Measurements from ENCODE around the gene DNAH3.
A peak's percentile ranks its signal among the peaks of the same experiment; 100 is the strongest.

Gene DNAH3

GRCh38 chr16:20916942-20917341 is 233.7 kb downstream of the DNAH3 start:
- no peak overlapping the region for H3K4me3 ChIP-seq (ENCODE audit: low read depth, low read length)

GRCh38 chr16:20916289-20916688 is 234.4 kb downstream of the DNAH3 start:
- H3K4me3 ChIP-seq (ENCODE audit: low read depth, low read length), result no peak overlapping the region

DNA sequence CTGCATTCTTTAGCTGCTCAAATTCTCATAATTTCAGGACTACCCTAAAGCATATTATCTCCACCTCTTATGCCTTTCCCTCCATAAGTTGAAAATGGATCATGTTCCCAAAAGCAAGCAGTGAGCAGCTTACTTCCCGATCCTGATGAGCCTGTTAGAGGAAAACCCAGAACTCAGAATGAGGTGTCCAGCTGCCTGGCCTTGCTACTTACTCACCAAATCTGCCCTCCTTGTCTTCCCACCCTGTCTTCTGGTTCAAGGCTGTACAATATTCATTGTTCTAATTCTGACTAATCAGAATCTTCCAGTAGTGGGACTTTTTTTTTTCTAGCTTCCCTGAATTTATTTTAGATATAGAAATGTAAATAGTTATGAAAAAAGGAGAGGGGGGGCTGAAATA is 239.3 kb downstream of the DNAH3 start:
- H3K4me3 ChIP-seq (ENCODE audit: low read depth, low read length), result no peak overlapping the region

DNA sequence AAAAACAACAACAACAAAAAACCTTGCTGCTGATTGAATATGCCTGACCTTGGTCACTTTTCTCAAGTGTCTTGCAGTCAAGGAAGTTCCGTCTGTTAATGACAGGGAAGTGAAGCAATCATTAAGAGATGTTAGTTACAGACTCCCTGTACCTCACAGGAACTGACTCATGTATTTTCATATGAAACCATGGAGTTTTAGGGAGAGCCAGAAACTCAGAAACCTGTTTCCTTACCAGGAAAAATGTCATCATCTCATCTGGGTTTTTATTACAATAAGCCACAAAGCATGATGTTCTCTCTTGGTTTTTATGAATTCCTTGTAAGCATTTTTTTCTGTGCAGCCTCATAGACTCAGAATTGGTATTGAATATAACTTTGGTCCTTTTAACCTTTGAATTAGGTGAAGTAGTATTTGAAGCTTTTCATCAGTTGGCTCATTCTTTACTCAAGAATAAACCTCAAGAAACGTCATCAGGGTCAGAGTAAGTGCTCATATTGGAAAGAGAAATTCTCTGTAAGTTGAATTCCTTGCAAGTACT is 239.8 kb downstream of the DNAH3 start:
- no peak overlapping the region for H3K4me3 ChIP-seq (ENCODE audit: low read depth, low read length)

DNA sequence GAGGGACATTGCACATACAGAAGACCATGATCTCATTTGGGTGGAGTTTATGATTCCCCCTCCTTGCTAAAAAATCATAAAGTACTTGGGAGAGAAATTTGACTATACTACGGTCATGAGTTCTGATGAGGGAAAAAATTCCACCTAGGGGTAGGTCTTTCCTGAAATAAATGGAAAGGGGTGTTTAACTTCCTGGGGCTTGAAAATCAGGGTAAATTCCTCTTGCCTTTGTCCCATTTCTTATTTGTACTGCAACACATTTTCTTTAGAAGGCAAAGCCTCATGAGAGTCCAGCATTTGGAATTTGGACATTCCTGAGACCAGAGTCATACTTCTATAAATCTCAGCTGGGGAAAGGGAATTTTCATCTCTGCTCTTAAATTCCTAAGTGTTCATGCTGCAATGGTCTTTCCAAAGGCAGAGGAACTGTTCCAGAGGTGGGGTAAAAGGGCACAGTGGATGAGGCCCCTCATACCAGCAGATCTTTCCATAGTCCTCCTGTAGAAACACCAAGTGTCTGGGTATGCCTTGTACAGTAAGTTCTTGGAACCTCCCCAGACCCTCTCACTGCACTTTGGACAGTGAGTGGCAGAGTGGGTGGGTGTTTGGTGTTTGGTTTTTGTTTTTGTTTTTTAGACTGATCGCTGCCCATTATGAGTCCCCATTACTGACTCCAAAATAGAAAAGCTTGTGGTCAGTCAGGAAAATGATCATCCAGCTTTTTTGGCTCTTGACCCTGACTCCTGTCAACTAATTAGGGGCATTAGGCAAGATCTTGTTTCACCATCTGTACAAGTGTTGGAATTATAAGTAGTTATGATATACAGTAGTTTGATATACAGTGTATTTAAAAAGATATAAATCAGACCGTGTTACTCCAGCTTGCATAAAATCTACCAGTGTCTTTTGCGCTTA is 244.0 kb downstream of the DNAH3 start:
- no peak overlapping the region for H3K4me3 ChIP-seq (ENCODE audit: low read depth, low read length)

GRCh38 chr16:20905576-20905975 is 245.1 kb downstream of the DNAH3 start:
- no peak overlapping the region for H3K4me3 ChIP-seq (ENCODE audit: low read depth, low read length)

GRCh38 chr16:20904507-20905081 is 246.1 kb downstream of the DNAH3 start:
- no peak overlapping the region for H3K4me3 ChIP-seq (ENCODE audit: low read depth, low read length)

- H3K4me3 ChIP-seq (ENCODE audit: low read depth, low read length), result no peak overlapping the region
Observed at GRCh38 chr16:20903899-20904506, 246.6 kb downstream of the DNAH3 start.

GRCh38 chr16:20903116-20903898 is 247.3 kb downstream of the DNAH3 start:
- H3K4me3 ChIP-seq (ENCODE audit: low read depth, low read length), result no peak overlapping the region

GRCh38 chr16:20902426-20902825 is 248.2 kb downstream of the DNAH3 start:
- no peak overlapping the region for H3K4me3 ChIP-seq (ENCODE audit: low read depth, low read length)

- peak overlapping the region; percentile 88 for H3K4me3 ChIP-seq (ENCODE audit: low read depth, low read length)
Observed at GRCh38 chr16:20901436-20902112, 249.1 kb downstream of the DNAH3 start.

- peak overlapping the region; percentile 88 for H3K4me3 ChIP-seq (ENCODE audit: low read depth, low read length)
Observed at GRCh38 chr16:20901068-20901435, 249.6 kb downstream of the DNAH3 start.

DNA sequence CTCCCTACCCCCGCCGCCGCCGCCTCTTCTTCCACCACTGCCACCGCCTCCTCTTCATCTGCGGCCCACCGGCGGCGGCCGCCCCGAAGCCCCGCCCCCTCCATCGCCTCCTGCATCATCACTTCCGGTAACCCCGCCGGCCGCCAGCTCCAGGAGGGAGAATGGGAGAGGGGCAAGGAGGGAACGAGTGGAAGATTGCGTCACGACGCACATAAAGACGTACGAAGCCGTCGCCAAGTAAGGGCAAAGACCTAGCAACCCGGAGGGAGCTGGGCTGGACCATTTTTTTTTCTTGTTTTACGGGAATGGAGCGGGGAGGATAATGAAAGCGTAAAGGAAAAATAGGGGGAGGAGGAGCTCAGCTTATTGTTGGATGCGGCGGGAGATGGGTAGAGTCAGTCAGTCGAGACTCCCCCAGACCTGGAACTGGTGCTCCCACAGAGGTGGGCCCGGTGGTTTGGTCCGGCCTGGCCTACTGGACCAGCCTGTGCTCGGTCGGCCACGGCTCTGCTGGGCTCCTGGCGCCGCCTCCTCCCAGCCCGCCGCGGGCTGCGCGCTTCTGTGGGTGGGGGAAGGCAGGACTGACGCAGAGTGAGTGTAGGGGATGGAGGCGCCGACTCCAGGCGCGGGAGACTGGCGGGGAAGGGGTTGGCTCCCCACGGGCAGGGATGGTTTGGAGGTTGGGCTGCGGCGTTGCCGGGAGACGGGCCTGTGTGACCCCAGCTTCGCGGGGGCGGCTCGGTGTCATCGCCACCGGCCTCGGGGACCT is 250.2 kb downstream of the DNAH3 start, which contains the start of the genes DCUN1D3 and LYRM1:
Gene DCUN1D3 (minus strand): TSS at position 60 of the 769 bp plus-strand sequence. CDS start 37,820 bp downstream, outside the sequence.
Gene LYRM1 (plus strand): TSS at position 473 of the 769 bp plus-strand sequence. CDS start 14,785 bp downstream, outside the sequence.
- H3K4me3 ChIP-seq (ENCODE audit: low read depth, low read length), result peak within 1 kb of the TSS; percentile 88

DNA sequence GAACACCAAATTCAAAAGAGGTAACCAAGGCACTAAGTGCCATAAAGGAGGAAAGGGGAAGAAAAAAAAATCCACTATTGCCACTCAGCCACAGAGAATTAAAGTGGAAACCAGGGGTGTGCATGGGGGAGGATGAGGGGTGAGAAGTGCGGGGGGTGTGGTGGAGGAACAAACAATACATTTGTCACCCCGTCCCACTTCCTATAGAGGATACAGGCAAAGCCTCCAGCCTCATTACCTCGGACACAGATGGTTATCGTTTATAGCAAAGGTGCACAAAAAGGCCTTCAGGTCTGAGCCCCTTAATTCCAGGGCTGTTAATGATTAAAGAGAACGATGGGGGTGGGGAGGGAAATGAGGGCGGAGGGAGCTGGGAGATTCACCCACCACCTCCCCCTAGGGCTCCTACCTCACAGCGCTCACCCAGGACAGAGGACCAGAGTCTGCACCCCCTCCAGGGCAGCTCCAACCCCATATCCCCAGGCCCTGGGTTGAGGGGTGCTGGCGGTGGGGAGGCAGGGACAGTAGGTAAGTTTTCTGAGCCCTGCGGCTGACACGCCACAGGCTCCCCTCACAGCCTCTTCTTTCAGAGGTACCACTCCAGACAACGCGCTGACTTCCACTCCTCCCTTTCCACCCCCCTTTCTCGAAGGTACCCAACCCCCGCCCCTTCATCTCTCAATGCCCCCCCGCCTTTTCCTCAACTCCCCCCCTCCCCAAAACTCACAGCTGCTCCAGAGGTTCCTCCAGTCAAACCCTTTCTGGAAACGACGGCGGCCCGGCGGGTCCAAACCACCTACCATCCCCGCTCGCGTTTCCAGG is 251.0 kb downstream of the DNAH3 start:
- H3K4me3 ChIP-seq (ENCODE audit: low read depth, low read length), result peak overlapping the region; percentile 86

- H3K4me3 ChIP-seq (ENCODE audit: low read depth, low read length), result peak overlapping the region; percentile 86
Observed at GRCh38 chr16:20899071-20899470, 251.6 kb downstream of the DNAH3 start.

GRCh38 chr16:20897922-20898321 is 252.7 kb downstream of the DNAH3 start:
- no peak overlapping the region for H3K4me3 ChIP-seq (ENCODE audit: low read depth, low read length)

DNA sequence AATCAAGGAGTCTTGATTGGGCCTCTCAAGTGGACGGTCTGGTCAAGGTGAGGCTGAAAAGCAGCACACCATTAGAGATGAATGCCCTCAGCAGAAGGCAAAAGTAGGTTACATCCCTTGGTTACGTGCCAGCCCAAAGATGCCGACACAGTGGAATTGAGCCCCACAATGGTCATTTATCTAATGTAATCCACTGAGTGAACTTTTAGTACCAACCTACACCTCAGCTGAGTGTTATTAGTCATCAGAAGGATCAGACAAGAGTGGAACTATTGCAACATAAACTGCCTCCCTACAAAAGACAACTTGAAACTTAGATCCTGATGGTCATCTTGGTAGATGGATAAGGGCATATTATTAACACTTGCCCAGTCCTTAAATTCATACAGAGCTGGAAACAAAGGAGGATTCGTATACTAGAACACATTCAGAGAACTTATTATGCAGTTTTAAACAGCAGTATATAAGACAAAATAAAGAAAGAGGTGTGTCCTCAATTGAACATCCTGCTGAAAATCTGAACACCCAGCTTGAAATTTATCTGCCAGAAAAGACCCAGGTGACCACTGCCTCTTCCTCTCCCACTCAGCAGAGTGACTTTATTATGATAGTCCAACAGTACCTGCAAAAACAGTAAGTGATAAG is 253.3 kb downstream of the DNAH3 start:
- no peak overlapping the region for H3K4me3 ChIP-seq (ENCODE audit: low read depth, low read length)

GRCh38 chr16:20894388-20894787 is 256.3 kb downstream of the DNAH3 start:
- H3K4me3 ChIP-seq (ENCODE audit: low read depth, low read length), result no peak overlapping the region

Data from iPS-11a (cell line).